PC-3 (cell line): ENCODE measurements around the gene FBXW4. TPM values are rescaled to one million over a fixed set of nuclear protein-coding genes. Genes with fewer than 3 reads are reported as not detected.

Source experiments
- ATAC-seq: fragments of 200-7000 bp; cut with Tn5 transposase; 2 replicates; pipeline ENCODE4 v1.9.1; 2020; ENCODE audit warnings: mild to moderate bottlenecking, moderate library complexity
- BruUV-seq: library from RNA; stranded (reverse); fragments of 400-500 nt; replicated peaks from 2 replicates; lab custom pipeline; 2021; lab: Mats Ljungman, UMichigan
- CTCF ChIA-PET: fragments of 300-600 bp; sonication (Branson Sonifier 250); formaldehyde crosslinking; loops from one replicate; lab custom pipeline; 2022; ENCODE audit warnings: antibody characterized with exemption; lab: Charles Lee
- POLR2A ChIA-PET: fragments of 300-600 bp; sonication (Branson Sonifier 250); formaldehyde crosslinking; loops from one replicate; lab custom pipeline; 2022; ENCODE audit warnings: antibody characterized with exemption; ENCODE audit not compliant: unreplicated experiment; lab: Charles Lee
- DNase-seq: peaks from one replicate; pipeline ENCODE4 v3.0.0-alpha.2; 2015
- H2AFZ ChIP-seq: fragments of 300-600 bp; sonication (generic); 2 replicates; pipeline ENCODE4 v1.6.0; 2016; ENCODE audit warnings: antibody characterized with exemption, low read length
- H3F3A ChIP-seq: fragments of 300-600 bp; sonication (generic); one replicate; pipeline ENCODE4 v1.6.0; 2017; ENCODE audit warnings: antibody characterized with exemption, low read length, control low read depth, mild to moderate bottlenecking; ENCODE audit not compliant: unreplicated experiment
- H3K27ac ChIP-seq: fragments of 300-600 bp; sonication (generic); 2 replicates; pipeline ENCODE4 v1.5.1; 2016; ENCODE audit warnings: mild to moderate bottlenecking, low read length
- H3K27me3 ChIP-seq: fragments of 300-600 bp; sonication (generic); 2 replicates; pipeline ENCODE4 v1.6.1; 2016; ENCODE audit warnings: low read length, mixed read lengths
- H3K36me3 ChIP-seq: fragments of 300-600 bp; sonication (generic); 2 replicates; pipeline ENCODE4 v1.6.1; 2016; ENCODE audit warnings: low read depth, mixed run types, low read length, mixed read lengths
- H3K4me1 ChIP-seq: fragments of 300-600 bp; sonication (generic); 2 replicates; pipeline ENCODE4 v1.5.1; 2016; ENCODE audit warnings: low read length; ENCODE audit not compliant: insufficient read depth
- H3K4me2 ChIP-seq: fragments of 300-600 bp; sonication (generic); 2 replicates; pipeline ENCODE4 v1.6.0; 2016; ENCODE audit warnings: low read length
- H3K4me3 ChIP-seq: fragments of 300-600 bp; sonication (generic); 2 replicates; pipeline ENCODE4 v1.5.1; 2016; ENCODE audit warnings: mild to moderate bottlenecking, low read length, mixed read lengths
- H3K79me2 ChIP-seq: fragments of 300-600 bp; sonication (generic); 2 replicates; pipeline ENCODE4 v1.6.1; 2017; ENCODE audit warnings: low read length, mixed read lengths
- H3K9ac ChIP-seq: fragments of 300-600 bp; sonication (generic); 2 replicates; pipeline ENCODE4 v1.6.0; 2016; ENCODE audit warnings: mild to moderate bottlenecking, low read length
- H3K9me2 ChIP-seq: fragments of 300-600 bp; sonication (generic); replicated peaks from 2 replicates; pipeline ENCODE4 v1.6.1; 2016; ENCODE audit warnings: mixed run types, low read length, mixed read lengths
- H3K9me3 ChIP-seq: fragments of 300-600 bp; sonication (generic); 2 replicates; pipeline ENCODE4 v1.6.1; 2016; ENCODE audit warnings: low read length, mixed read lengths
- H4K20me1 ChIP-seq: fragments of 300-600 bp; sonication (generic); 2 replicates; pipeline ENCODE4 v1.6.1; 2016; ENCODE audit warnings: low read length, mixed read lengths
- EZH2 ChIP-seq: fragments of 300-600 bp; sonication (generic); IDR thresholded peaks from one replicate; pipeline ENCODE4 v1.6.1; 2017; ENCODE audit warnings: antibody characterized with exemption, mild to moderate bottlenecking, low read length; ENCODE audit not compliant: unreplicated experiment
- EZH2phosphoT487 ChIP-seq: fragments of 300-600 bp; sonication (generic); IDR thresholded peaks from 2 replicates; pipeline ENCODE4 v1.6.1; 2018; ENCODE audit warnings: mild to moderate bottlenecking, antibody characterized with exemption, low read length, borderline replicate concordance
- intact Hi-C: fragments of 100-400 bp; cut with micrococcal nuclease; formaldehyde crosslinking; loops from 2 replicates; pipeline ENCODE4 v1.9.0; 2023
- total RNA-seq: library from RNA; depleted of rRNA; stranded (reverse); fragments of >200 nt; gene quantifications from 2 replicates; pipeline ENCODE4 v1.2.3, GENCODE V29; 2014
- TF ChIP-seq, protein P1 (sequence below): fragments of 300-600 bp; sonication (generic); conservative IDR thresholded peaks from 2 replicates; pipeline ENCODE4 v1.5.1; 2017; ENCODE audit warnings: antibody characterized with exemption, low read depth, mild to moderate bottlenecking, low read length

FBXW4 gene
- total RNA-seq, 1 experiment from 2014 or later = 18.8 TPM

DNA sequence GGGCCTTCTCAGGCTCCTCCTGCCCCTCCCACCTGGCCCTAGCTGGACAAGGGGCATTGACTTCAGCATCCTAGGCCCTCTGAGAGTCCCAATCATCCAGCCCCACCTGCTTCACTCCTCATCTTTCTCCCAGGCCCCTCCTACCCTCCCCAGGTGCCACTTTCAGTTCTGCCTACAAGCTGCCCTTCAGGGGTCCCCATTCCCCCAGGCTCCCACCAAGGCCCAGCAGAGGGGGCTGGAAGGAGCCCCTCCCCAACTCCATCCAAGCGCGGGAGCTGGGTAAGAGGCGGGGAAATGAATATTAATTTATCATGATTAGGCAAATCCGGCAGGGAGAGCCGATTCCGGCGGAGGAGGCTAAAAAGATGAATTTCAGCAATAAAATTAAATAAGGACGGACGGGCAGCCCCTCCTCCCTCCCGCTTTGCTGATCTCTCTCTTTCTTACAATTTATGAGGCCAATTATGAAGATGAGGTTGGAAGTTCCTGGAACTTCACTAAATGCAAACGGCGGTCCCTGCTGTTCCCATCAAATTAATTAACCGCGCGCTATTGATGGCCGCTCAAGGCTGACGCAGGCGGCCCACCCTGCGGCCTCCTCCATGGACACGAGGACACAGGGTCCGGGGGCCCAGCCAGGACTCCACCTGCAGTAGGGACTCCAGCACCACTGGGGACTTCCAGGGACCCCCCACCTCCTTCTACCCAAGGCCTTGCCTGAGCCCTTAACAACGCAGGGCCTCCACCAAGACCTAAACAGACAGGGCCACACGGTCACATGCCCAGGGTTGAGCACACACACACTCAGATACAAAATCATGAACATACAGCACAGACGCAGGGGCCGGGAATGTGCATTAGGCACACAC is 120.9 kb downstream of the FBXW4 start:
- DNase-seq (no peak), ATAC-seq (no peak)
- intact Hi-C loops = no loop called here
- H3K9me3 ChIP-seq = no peaks in the 10 kb centered on the region
- H3K27me3 ChIP-seq = no peaks in the 10 kb centered on the region
- no peaks in the 10 kb centered on the region for H3F3A ChIP-seq
- H4K20me1 ChIP-seq = no peaks in the 10 kb centered on the region
- no peak for TF ChIP-seq EZH2
- TF ChIP-seq, protein P1, sequence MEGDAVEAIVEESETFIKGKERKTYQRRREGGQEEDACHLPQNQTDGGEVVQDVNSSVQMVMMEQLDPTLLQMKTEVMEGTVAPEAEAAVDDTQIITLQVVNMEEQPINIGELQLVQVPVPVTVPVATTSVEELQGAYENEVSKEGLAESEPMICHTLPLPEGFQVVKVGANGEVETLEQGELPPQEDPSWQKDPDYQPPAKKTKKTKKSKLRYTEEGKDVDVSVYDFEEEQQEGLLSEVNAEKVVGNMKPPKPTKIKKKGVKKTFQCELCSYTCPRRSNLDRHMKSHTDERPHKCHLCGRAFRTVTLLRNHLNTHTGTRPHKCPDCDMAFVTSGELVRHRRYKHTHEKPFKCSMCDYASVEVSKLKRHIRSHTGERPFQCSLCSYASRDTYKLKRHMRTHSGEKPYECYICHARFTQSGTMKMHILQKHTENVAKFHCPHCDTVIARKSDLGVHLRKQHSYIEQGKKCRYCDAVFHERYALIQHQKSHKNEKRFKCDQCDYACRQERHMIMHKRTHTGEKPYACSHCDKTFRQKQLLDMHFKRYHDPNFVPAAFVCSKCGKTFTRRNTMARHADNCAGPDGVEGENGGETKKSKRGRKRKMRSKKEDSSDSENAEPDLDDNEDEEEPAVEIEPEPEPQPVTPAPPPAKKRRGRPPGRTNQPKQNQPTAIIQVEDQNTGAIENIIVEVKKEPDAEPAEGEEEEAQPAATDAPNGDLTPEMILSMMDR = no peak
- TF ChIP-seq EZH2phosphoT487 = no peak
- H3K4me2 ChIP-seq = no peak overlapping the region
- no TSS peak for BruUV-seq
- ChIA-PET POLR2A (no interaction called here), CTCF (no interaction called here)
- no peak overlapping the region for H3K9ac ChIP-seq
- no peaks in the 10 kb centered on the region for H3K9me2 ChIP-seq
- H3K4me3 ChIP-seq = no peak overlapping the region
- H3K36me3 ChIP-seq = no peaks in the 10 kb centered on the region
- no peak overlapping the region for H2AFZ ChIP-seq
- H3K4me1 ChIP-seq = peaks cover 11% of the 10 kb centered on the region; the same call in 1 of the 2 replicates
- H3K27ac ChIP-seq = no peak overlapping the region
- no peaks in the 10 kb centered on the region for H3K79me2 ChIP-seq

DNA sequence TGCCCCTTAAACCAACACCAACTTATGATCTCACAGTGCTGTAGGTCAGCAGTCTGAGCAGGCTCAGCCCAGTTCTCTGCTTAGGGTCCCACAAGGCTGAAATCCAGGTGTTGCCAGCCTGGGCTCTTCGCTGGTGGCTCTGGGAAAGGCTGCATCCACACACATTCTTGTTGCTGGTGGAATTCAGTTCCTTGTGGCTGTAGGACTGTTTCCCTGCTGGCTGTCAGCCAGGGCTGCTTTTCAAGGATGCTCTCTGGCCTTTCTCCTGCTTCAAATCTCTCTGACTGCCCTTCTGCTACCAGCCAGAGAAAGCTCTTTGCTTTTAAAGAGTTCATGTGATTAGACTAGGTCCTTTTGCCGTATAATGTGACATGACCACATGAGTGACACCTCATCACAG is 122.2 kb downstream of the FBXW4 start:
- Histone ChIP-seq H3K79me2 (no peaks in the 10 kb centered on the region), H3K4me3 (no peak overlapping the region), H3K27me3 (no peaks in the 10 kb centered on the region), H2AFZ (no peak overlapping the region), H3K27ac (no peak overlapping the region), H3K4me1 (peaks cover 11% of the 10 kb centered on the region; the same call in 1 of the 2 replicates), H3F3A (no peaks in the 10 kb centered on the region), H3K36me3 (no peaks in the 10 kb centered on the region), H3K9me3 (no peaks in the 10 kb centered on the region), H4K20me1 (no peaks in the 10 kb centered on the region), H3K4me2 (no peak overlapping the region), H3K9me2 (no peaks in the 10 kb centered on the region), H3K9ac (no peak overlapping the region)
- POLR2A ChIA-PET = no interaction called here
- TF ChIP-seq, protein P1 = no peak
- BruUV-seq = no TSS peak
- ATAC-seq (no peak), DNase-seq (no peak)
- intact Hi-C loops = no loop called here
- CTCF ChIA-PET = no interaction called here

DNA sequence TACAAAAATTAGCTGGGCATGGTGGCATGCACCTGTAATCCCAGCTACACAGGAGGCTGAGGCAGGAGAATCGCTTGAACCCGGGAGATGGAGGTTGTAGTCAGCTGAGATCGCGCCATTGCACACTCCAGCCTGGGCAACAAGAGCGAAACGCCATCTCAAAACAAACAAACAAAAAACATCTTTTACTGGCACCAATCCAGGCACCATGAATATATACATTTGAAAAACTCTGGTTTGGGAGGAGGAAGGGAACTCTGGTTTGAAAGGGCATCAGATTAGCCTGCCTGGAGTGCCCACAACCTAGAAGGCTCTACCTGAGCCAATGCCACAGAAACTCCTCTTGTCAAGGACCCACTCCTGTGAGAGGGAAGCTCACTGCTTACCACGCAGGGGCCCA is 122.8 kb downstream of the FBXW4 start:
- Histone ChIP-seq H3K36me3 (no peaks in the 10 kb centered on the region), H3K9ac (no peak overlapping the region), H3K27ac (no peak overlapping the region), H3K4me3 (no peak overlapping the region), H3K4me1 (peaks cover 11% of the 10 kb centered on the region; the same call in 1 of the 2 replicates), H2AFZ (no peak overlapping the region), H3K9me3 (no peaks in the 10 kb centered on the region), H3K79me2 (no peaks in the 10 kb centered on the region), H3K4me2 (no peak overlapping the region), H3K27me3 (no peaks in the 10 kb centered on the region), H3K9me2 (no peaks in the 10 kb centered on the region), H4K20me1 (no peaks in the 10 kb centered on the region), H3F3A (no peaks in the 10 kb centered on the region)
- TF ChIP-seq EZH2phosphoT487 (no peak), EZH2 (no peak)
- TF ChIP-seq, protein P1 = no peak
- CTCF ChIA-PET = no interaction called here
- DNase-seq (no peak), ATAC-seq (no peak)
- POLR2A ChIA-PET = no interaction called here
- intact Hi-C loops = no loop called here
- no TSS peak for BruUV-seq
